ENCODE measurements around the gene MYBL2.

- no peak for TF ChIP-seq CTCF (IDR thresholded peaks at IDR 0.05)
- no peak for TF ChIP-seq POLR2A (IDR thresholded peaks at IDR 0.05; ENCODE audit: low read depth)
- TF ChIP-seq POLR2AphosphoS5 (IDR thresholded peaks at IDR 0.05) = no peak
- TF ChIP-seq EP300 (IDR thresholded peaks at IDR 0.05) = no peak
Observed at GRCh38 chr20:43744966-43745730, 78.2 kb downstream of the MYBL2 start.
